ENCODE data around the gene SNRPE.

DNA sequence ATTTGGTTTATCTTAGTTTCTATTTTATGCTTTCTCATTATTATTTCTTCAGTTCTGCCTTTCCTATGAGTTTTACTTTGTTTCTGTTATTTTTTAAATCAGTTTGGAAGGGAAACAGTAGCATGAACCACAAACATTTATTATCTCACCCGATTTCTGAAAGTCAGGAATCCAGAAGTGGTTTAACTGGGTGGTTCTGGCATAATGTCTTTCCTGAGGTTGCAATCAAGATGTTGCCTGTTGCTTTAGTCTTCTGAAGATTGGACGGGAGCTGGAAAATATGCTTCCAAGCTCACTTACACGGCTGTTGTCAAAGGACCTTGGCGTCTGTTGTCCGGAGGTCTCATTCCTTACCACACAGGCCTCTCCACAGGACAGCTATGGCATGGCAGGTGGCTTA is 50.4 kb downstream of the SNRPE start:
- TF ChIP-seq POLR2AphosphoS5 (IDR thresholded peaks at IDR 0.05; ENCODE audit: low read depth, low read length), result no peak
- TF ChIP-seq, protein P1, sequence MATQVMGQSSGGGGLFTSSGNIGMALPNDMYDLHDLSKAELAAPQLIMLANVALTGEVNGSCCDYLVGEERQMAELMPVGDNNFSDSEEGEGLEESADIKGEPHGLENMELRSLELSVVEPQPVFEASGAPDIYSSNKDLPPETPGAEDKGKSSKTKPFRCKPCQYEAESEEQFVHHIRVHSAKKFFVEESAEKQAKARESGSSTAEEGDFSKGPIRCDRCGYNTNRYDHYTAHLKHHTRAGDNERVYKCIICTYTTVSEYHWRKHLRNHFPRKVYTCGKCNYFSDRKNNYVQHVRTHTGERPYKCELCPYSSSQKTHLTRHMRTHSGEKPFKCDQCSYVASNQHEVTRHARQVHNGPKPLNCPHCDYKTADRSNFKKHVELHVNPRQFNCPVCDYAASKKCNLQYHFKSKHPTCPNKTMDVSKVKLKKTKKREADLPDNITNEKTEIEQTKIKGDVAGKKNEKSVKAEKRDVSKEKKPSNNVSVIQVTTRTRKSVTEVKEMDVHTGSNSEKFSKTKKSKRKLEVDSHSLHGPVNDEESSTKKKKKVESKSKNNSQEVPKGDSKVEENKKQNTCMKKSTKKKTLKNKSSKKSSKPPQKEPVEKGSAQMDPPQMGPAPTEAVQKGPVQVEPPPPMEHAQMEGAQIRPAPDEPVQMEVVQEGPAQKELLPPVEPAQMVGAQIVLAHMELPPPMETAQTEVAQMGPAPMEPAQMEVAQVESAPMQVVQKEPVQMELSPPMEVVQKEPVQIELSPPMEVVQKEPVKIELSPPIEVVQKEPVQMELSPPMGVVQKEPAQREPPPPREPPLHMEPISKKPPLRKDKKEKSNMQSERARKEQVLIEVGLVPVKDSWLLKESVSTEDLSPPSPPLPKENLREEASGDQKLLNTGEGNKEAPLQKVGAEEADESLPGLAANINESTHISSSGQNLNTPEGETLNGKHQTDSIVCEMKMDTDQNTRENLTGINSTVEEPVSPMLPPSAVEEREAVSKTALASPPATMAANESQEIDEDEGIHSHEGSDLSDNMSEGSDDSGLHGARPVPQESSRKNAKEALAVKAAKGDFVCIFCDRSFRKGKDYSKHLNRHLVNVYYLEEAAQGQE (IDR thresholded peaks at IDR 0.05; ENCODE audit: insufficient read depth in 1 of 2, low read depth in 2 of 2, low read length in 2 of 2), result no peak
- no peak for TF ChIP-seq FOXP2 (optimal IDR thresholded peaks at IDR 0.05; ENCODE audit: borderline replicate concordance, extremely low read depth, extremely low read length, insufficient read depth)
- TF ChIP-seq SIN3A (IDR thresholded peaks at IDR 0.05; ENCODE audit: borderline replicate concordance, insufficient read depth, low read length), result no peak
